ENCODE results near the gene ILF2. TPM values are rescaled to one million over a fixed set of nuclear protein-coding genes. Genes with fewer than 3 reads are reported as not detected.
A peak's percentile ranks its signal among the peaks of the same experiment; 100 is the strongest.
"Not testable (repeated sequence)": the region's sequence is repeated elsewhere in the genome, so short reads cannot be mapped to it uniquely, and the experiment has no call there.

Gene ILF2
- total and polyA plus RNA-seq, 7 donors = 59.8 to 166 (median 88.3) TPM

- TF ChIP-seq EP300 (IDR thresholded peaks at IDR 0.05) (no peak), POLR2AphosphoS5 (IDR thresholded peaks at IDR 0.05) (no peak), CTCF (IDR thresholded peaks at IDR 0.05) (no peak), POLR2A (IDR thresholded peaks at IDR 0.05) (no peak)
- H3K27ac ChIP-seq = no peak overlapping the region
- peaks cover 50 to 100% (median 74%) of the 10 kb centered on the region in 4 donors for H3K36me3 ChIP-seq
- no peaks in the 10 kb centered on the region for H3K27me3 ChIP-seq
- H3K4me1 ChIP-seq = peaks cover 0 to 40% (median 22%) of the 10 kb centered on the region in 4 donors
- no peak for DNase-seq
- 75 to 79% methylated on average over 6 of the region's 6 CpGs for WGBS, 2 donors
- intact Hi-C loops (cut with DNase I) = no loop called here
- no peak overlapping the region for H3K4me3 ChIP-seq
- no peaks in the 10 kb centered on the region for H3K9me3 ChIP-seq
Measured at GRCh38 chr1:153640861-153641260, 29.9 kb downstream of the ILF2 start.

DNA sequence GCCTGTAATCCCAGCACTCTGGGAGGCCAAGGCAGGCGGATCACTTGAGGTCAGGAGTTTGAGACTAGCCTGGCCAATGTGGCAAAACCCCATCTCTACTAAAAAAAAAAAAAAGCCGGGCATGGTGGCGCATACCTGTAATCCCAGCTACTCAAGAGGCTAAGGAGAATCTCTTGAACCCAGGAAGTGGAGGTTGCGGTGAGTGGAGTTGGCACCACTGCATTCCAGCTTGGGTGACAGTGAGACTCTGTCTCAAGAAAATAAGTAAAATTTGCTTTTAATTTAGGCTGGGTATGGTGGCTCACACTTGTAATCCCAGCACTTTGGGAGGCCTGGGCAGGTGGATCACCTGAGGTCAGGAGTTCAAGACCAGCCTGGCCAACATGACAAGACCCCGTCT is 30.6 kb downstream of the ILF2 start:
- intact Hi-C loops (cut with DNase I); H3K4me3 ChIP-seq; H3K9me3 ChIP-seq; H3K27ac ChIP-seq; H3K27me3 ChIP-seq; DNase-seq: not testable (repeated sequence)
- WGBS, 2 donors = 97% methylated on average over 5 of the region's 5 CpGs
- Histone ChIP-seq H3K4me1 (peaks cover 0 to 46% (median 29%) of the 10 kb centered on the region in 4 donors), H3K36me3 (peaks cover 44 to 95% (median 68%) of the 10 kb centered on the region in 4 donors)

GRCh38 chr1:153639280-153639679 is 31.5 kb downstream of the ILF2 start:
- no peaks in the 10 kb centered on the region for H3K27me3 ChIP-seq
- DNase-seq = no peak
- no peaks in the 10 kb centered on the region for H3K9me3 ChIP-seq
- intact Hi-C loops (cut with DNase I) = no loop called here
- peaks cover 42 to 86% (median 61%) of the 10 kb centered on the region in 4 donors for H3K36me3 ChIP-seq
- TF ChIP-seq POLR2AphosphoS5 (IDR thresholded peaks at IDR 0.05) (no peak), POLR2A (IDR thresholded peaks at IDR 0.05) (no peak), CTCF (IDR thresholded peaks at IDR 0.05) (no peak), EP300 (IDR thresholded peaks at IDR 0.05) (no peak)
- H3K4me3 ChIP-seq = no peak overlapping the region
- H3K27ac ChIP-seq = no peak overlapping the region
- H3K4me1 ChIP-seq = peaks cover 0 to 50% (median 34%) of the 10 kb centered on the region in 4 donors
- WGBS, 2 donors = 86 to 87% methylated on average over 3 of the region's 3 CpGs

GRCh38 chr1:153638261-153638660 is 32.5 kb downstream of the ILF2 start:
- H3K36me3 ChIP-seq = peaks cover 41 to 76% (median 55%) of the 10 kb centered on the region in 4 donors
- DNase-seq = no peak
- 50 to 79% methylated on average over 6 of the region's 6 CpGs for WGBS, 2 donors
- no peaks in the 10 kb centered on the region for H3K9me3 ChIP-seq
- no peak overlapping the region for H3K4me3 ChIP-seq
- TF ChIP-seq POLR2AphosphoS5 (IDR thresholded peaks at IDR 0.05) (no peak), CTCF (IDR thresholded peaks at IDR 0.05) (no peak), EP300 (IDR thresholded peaks at IDR 0.05) (no peak), POLR2A (IDR thresholded peaks at IDR 0.05) (no peak)
- H3K4me1 ChIP-seq = peaks cover 0 to 43% (median 30%) of the 10 kb centered on the region in 4 donors
- H3K27me3 ChIP-seq = no peaks in the 10 kb centered on the region
- intact Hi-C loops (cut with DNase I) = no loop called here
- H3K27ac ChIP-seq = no peak overlapping the region

- WGBS, 2 donors = 95 to 97% methylated on average over 9 of the region's 9 CpGs
- DNase-seq = no peak
- Histone ChIP-seq H3K36me3 (peaks cover 28 to 56% (median 39%) of the 10 kb centered on the region in 4 donors), H3K9me3 (no peaks in the 10 kb centered on the region), H3K4me3 (peak overlapping the region in 1 of 4 donors; percentile 72), H3K27me3 (no peaks in the 10 kb centered on the region), H3K27ac (no peak overlapping the region), H3K4me1 (peaks cover 0 to 46% (median 32%) of the 10 kb centered on the region in 4 donors)
- intact Hi-C loops (cut with DNase I) = no loop called here
- TF ChIP-seq POLR2AphosphoS5 (IDR thresholded peaks at IDR 0.05) (no peak), EP300 (IDR thresholded peaks at IDR 0.05) (no peak), CTCF (IDR thresholded peaks at IDR 0.05) (no peak), POLR2A (IDR thresholded peaks at IDR 0.05) (no peak)
Measured at GRCh38 chr1:153636312-153636711, 34.5 kb downstream of the ILF2 start.
